Measurements from ENCODE around the gene NUMB.

- no peak for TF ChIP-seq POLR2A (IDR thresholded peaks at IDR 0.05; ENCODE audit: low read length)
- no peak for TF ChIP-seq GATA1 (IDR thresholded peaks at IDR 0.05; ENCODE audit: low read depth, low read length)
Measured at GRCh38 chr14:73359445-73359844, 98.9 kb downstream of the NUMB start.

Measured in erythroblast (primary cell).